Activated naive CD4-positive, alpha-beta T cell treated with anti-CD3 and anti-CD28 coated beads, Interleukin-2, amount 10 ng/mL, durations not matched to agents 7 days and 5 days (primary cell): ENCODE data around the gene KLHDC7B.

Experiments used
- CTCF ChIA-PET: fragments of 350-600 bp; sonication (Branson Sonifier 250); formaldehyde crosslinking; loops from one replicate; lab custom pipeline; 2021; ENCODE audit warnings: antibody characterized with exemption; lab: Charles Lee
- DNase-seq: peaks from one replicate; pipeline ENCODE4 v3.0.0-alpha.2; 2020
- H3K27ac Mint-ChIP-seq: one replicate; pipeline ENCODE4 v1.8.0; 2021; ENCODE audit warnings: mild to moderate bottlenecking, moderate library complexity, mixed read lengths
- H3K27me3 Mint-ChIP-seq: one replicate; pipeline ENCODE4 v1.8.0; 2021; ENCODE audit warnings: mild to moderate bottlenecking, mixed read lengths
- H3K36me3 Mint-ChIP-seq: one replicate; pipeline ENCODE4 v1.8.0; 2021; ENCODE audit warnings: mixed read lengths
- H3K4me1 Mint-ChIP-seq: one replicate; pipeline ENCODE4 v1.8.0; 2021; ENCODE audit warnings: mixed read lengths
- H3K4me3 Mint-ChIP-seq: one replicate; pipeline ENCODE4 v1.8.0; 2021; ENCODE audit warnings: mild to moderate bottlenecking, moderate library complexity, mixed read lengths
- H3K9me3 Mint-ChIP-seq: one replicate; pipeline ENCODE4 v1.8.0; 2021; ENCODE audit warnings: mixed read lengths

Gene KLHDC7B

DNA sequence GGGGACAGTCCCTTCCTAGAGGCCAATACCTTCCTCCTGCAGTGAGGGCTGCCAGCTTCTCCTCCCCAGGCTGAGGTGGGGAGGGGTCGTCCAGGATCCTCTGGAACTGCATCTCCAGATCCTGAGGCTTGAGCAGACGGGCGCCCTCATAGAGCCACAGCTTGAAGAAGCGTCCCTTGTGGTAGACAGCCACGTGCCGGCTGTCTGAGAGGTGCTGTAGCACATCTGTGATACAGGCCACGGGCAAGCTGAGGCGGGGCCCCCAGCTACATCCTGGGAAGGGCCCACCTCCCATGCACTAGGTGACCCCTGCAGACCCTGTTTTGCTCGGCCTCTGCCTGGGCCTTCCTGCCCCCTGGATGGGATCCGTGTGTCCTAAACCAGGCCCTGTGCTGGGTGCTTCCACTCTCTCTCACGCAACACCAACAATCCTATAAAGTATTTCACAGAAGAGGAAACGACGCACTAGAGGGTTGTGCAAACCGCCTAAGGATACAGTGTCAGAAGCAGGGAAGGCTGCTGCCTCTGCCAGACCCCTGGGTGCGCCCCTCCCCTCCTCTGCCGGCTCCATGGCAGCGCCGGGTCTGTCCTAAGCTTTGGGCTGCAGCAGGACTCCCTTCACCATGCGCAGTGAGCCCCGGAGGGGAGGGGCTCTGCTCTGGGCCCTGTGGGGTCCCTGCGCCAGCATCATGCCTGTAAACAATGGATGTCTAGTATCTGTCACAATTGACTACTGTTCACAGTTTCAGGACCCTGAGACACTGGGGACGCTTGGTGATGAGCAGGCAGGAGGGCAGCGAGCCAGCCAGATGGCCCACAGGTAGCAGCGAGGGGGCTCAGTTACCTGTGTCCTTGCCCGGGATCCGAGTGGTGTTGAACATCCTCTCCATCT, 28.0 kb downstream of the KLHDC7B start:
- H3K36me3 Mint-ChIP-seq, result peaks cover 22% of the 10 kb centered on the region
- H3K27me3 Mint-ChIP-seq, result no peaks in the 10 kb centered on the region
- CTCF ChIA-PET, result interaction anchor here (1.9 kb wide), 1 partner anchor 11 kb away, joined by 9 read pairs; the partner anchor contains the start of gene SYCE3
- H3K9me3 Mint-ChIP-seq, result no peaks in the 10 kb centered on the region
- no peak for DNase-seq
- no peak overlapping the region for H3K4me3 Mint-ChIP-seq
- H3K4me1 Mint-ChIP-seq, result peaks cover 17% of the 10 kb centered on the region
- H3K27ac Mint-ChIP-seq, result peak overlapping the region; percentile 24

DNA sequence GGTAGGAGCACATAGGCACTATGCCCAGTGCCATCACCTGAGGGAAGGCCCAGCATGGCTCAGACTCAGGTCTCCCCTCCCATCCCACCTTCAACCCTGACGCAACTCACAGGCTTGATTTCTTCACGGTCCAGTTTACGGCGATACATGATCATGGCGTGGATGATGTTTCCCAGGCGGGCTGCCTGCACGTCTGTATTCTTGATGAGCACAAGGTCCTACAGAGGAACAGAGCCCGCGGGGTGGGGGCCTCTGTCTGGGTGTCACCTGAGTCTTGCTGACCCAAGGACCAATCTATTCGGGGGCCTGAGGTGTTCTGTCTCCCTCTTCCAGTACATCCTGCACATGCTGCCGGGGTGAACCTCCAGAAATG, 28.7 kb downstream of the KLHDC7B start:
- CTCF ChIA-PET, result interaction anchor here (3.5 kb wide), 1 partner anchor 11 kb away, joined by 10 read pairs; the partner anchor contains the start of gene SYCE3
- no peak for DNase-seq
- H3K4me1 Mint-ChIP-seq, result peaks cover 17% of the 10 kb centered on the region
- H3K27ac Mint-ChIP-seq, result no peak overlapping the region
- no peaks in the 10 kb centered on the region for H3K27me3 Mint-ChIP-seq
- H3K36me3 Mint-ChIP-seq, result peaks cover 21% of the 10 kb centered on the region
- H3K4me3 Mint-ChIP-seq, result no peak overlapping the region
- H3K9me3 Mint-ChIP-seq, result no peaks in the 10 kb centered on the region

DNA sequence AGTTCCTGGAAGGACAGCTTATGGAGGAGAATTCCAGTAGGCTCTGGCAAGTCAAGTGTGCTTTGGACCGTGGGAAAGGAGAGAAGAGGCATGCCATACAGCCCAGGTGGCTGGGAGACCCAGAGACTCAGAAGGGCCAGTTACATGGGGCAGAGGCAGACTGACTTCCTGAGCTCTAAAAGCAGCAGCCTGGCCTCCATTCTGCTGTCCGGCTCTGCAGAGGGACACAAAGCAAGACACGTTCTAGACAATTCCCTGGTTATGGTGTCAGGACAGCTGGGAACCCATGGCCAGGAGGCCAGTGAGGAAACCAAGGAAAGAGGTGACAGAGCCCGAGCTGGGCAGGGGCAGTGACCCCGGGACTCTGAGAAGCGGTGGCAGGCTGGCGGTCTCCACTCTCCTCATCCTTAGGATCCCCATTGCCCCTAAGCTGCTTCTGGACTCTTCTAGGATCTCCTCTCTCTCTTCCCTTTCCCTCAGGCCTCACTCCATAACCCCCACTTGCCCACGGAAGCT, 29.8 kb downstream of the KLHDC7B start:
- Mint-ChIP-seq H3K27me3 (no peaks in the 10 kb centered on the region), H3K27ac (no peak overlapping the region), H3K4me1 (peaks cover 26% of the 10 kb centered on the region), H3K36me3 (peaks cover 24% of the 10 kb centered on the region), H3K9me3 (no peaks in the 10 kb centered on the region), H3K4me3 (no peak overlapping the region)
- CTCF ChIA-PET, result interaction anchor here (0.8 to 3.5 kb wide), 3 partner anchors 12 to 46 kb away, joined by 3 to 10 read pairs (median 6); partner anchors contain the start of gene SYCE3
- DNase-seq, result no peak

DNA sequence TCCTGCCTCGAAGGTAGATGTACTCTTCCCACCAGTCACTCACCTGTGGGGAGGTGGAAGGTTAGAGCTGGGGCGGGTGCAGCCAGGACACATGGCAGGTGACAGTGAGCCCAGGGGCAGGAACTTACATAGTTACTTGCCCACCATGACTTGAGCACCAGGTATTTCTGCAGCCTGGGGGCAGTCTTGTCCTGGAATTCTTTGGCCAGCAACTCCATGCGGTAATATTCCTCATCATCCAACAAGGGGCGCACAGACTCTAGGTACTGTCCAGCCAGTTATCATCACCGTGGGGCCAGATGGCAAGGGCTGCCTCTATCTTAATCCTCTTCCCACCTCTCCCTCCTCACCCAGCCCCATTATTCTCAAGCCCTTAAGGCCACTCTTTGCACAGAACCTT, 30.4 kb downstream of the KLHDC7B start:
- Mint-ChIP-seq H3K9me3 (no peaks in the 10 kb centered on the region), H3K27ac (no peak overlapping the region), H3K4me1 (peaks cover 30% of the 10 kb centered on the region), H3K4me3 (no peak overlapping the region), H3K36me3 (peaks cover 20% of the 10 kb centered on the region), H3K27me3 (no peaks in the 10 kb centered on the region)
- no peak for DNase-seq
- CTCF ChIA-PET, result interaction anchor here (0.6 to 3.5 kb wide), 4 partner anchors 13 to 253 kb away, joined by 3 to 10 read pairs (median 5); partner anchors contain the start of gene SYCE3

DNA sequence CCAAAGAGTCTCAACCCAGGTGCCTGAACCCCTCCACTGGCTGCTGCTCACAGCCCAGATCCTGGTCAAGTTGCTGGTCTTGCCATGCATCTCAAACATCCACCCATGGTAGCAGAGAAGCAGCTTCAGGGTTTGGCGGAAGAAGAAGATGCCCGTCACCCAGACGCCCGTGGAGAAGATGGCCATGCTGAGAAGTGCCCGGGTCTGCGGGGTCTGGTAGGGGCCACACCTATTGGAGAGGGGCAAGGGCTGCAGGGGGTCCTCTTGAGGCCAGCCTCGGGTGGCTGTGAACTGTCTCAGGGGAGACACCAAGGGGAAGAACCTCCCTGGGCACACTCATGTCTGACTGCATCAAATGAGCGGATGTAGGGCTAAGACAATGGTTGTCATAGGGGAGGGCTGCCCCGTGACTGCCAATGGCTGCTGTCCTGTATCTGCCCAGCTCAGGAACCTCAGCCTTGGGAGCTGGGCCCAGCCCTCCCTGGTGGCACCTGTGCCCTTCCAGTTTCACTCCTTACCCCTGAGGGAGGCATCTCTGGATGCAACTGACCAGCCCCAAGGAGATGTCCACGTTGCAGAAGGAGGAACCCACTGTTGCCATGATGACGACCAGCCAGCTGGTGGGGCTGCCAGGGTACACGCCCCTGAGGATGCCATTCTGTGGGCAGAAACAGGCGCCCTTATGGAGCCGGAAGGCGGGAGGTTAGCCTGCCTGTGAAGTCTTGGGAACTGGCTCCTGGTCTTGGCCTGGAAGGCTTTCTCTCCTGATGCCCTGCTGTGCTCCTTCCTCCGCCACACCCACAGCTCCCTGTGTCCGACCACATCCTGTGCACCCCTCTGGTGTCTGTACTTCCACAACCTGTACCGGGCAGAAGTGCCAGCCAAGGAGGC, 31.4 kb downstream of the KLHDC7B start:
- Mint-ChIP-seq H3K4me3 (peak overlapping the region; percentile 44), H3K27me3 (no peaks in the 10 kb centered on the region), H3K36me3 (peaks cover 25% of the 10 kb centered on the region), H3K4me1 (peaks cover 39% of the 10 kb centered on the region), H3K9me3 (no peaks in the 10 kb centered on the region), H3K27ac (peak overlapping the region; percentile 76)
- CTCF ChIA-PET, result interaction anchor here (0.6 to 3.5 kb wide), 3 partner anchors 14 to 254 kb away, joined by 4 to 10 read pairs (median 6); partner anchors contain the start of gene SYCE3
- peak; percentile 44 for DNase-seq

DNA sequence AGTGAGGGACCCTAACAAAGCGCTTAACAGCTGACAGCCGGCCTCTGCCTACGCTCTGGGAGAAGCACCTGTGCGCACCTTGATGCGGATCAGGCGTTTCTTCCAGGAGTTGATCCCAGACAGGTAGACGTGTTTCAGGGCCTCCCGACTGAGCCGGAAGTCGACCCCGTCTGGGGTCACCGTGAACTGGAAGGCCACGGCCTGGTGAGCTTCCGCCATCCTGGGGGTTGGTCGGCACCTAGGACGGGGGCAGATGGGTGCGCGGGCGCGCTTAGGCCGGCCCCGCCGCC, 31.9 kb downstream of the KLHDC7B start:
- Mint-ChIP-seq H3K4me3 (peak overlapping the region; percentile 44), H3K27ac (peak overlapping the region; percentile 76), H3K4me1 (peaks cover 39% of the 10 kb centered on the region), H3K36me3 (peaks cover 25% of the 10 kb centered on the region), H3K27me3 (no peaks in the 10 kb centered on the region), H3K9me3 (no peaks in the 10 kb centered on the region)
- DNase-seq, result no peak
- CTCF ChIA-PET, result interaction anchor here (2.0 to 3.5 kb wide), 2 partner anchors 15 to 43 kb away, joined by 6 to 10 read pairs; partner anchors contain the start of gene SYCE3

DNA sequence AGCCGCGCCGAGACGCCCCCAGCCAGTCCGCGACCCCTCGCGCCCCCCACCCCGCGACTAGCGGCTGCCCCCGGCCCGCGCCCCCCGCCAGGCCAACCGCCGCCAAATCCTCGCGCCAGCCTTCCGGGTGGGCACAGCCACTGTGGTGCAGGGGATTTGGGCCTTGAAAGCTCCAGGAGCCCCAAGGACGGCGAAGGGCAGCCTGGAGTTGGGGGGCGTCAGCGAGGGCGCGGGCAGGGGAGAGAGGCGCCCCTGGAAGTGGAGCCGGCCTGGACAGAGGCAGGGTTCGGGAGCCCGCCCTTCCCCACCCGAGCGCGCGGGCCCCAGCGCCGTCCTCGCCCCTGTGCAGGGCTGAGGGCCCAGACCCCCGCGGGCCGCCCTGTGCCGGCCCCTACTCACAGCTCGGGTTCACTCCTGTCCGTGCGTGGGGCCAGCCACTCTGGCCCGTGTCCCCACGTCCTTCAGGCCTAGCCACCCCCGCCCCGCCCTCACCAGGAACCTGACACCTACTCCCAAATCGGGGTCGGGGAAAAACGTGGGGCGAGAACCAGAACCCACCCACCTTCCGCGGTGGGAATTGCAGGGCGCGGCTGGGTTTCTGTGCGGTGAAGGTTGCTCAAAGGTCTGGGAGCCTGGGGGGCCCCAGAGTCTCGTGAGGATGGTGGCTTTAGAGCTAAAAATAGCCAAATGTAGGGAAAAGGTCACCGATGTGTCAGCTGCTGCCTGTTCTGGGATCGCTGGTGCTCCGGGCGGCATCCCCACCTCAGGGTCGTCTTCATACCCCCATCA, 32.5 kb downstream of the KLHDC7B start, which contains the start of gene CPT1B:
Gene CPT1B, minus strand, starts transcription at position 441 of the 789 bp plus-strand sequence. CDS start 512 bp downstream, outside the sequence.
- Mint-ChIP-seq H3K36me3 (peaks cover 25% of the 10 kb centered on the region), H3K9me3 (no peaks in the 10 kb centered on the region), H3K4me3 (peak within 1 kb of the TSS; percentile 44), H3K27me3 (no peaks in the 10 kb centered on the region), H3K4me1 (peaks cover 39% of the 10 kb centered on the region), H3K27ac (peak within 1 kb of the TSS; percentile 76)
- CTCF ChIA-PET, result interaction anchor here (1.1 kb wide), 1 partner anchor 15 kb away, joined by 3 read pairs; the partner anchor contains the start of gene SYCE3
- DNase-seq, result no peak

DNA sequence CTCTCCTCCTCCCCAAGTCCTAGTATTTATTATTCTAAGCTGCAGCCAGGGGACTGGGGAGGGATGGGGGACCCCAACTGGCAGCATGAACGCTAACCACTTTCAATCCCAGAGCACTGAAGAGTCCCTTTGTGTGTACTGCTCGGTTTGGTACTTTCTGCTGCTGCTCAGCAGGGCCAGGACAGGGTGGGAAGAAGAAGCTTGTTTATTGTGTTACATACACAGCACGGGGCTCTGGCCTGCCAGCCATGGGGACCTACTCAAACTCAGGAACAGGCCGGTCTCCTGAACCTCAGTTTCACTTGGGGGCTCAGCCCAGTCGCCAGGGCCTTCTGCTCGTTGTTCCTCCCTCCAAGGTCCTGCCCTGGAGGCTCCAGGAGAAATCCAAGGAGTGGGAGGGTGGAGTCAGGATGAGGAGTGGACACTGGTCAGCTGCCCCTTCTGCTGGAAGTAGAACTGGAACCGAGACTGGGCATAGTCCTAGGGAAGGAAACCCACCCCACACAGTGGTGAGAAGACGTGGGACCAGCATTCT, 33.1 kb downstream of the KLHDC7B start:
- Mint-ChIP-seq H3K36me3 (peaks cover 25% of the 10 kb centered on the region), H3K9me3 (no peaks in the 10 kb centered on the region), H3K27me3 (no peaks in the 10 kb centered on the region), H3K4me3 (no peak overlapping the region), H3K27ac (peak overlapping the region; percentile 68), H3K4me1 (peaks cover 45% of the 10 kb centered on the region)
- DNase-seq, result no peak
- CTCF ChIA-PET, result interaction anchor here (1.1 kb wide), 1 partner anchor 16 kb away, joined by 3 read pairs; the partner anchor contains the start of gene SYCE3

DNA sequence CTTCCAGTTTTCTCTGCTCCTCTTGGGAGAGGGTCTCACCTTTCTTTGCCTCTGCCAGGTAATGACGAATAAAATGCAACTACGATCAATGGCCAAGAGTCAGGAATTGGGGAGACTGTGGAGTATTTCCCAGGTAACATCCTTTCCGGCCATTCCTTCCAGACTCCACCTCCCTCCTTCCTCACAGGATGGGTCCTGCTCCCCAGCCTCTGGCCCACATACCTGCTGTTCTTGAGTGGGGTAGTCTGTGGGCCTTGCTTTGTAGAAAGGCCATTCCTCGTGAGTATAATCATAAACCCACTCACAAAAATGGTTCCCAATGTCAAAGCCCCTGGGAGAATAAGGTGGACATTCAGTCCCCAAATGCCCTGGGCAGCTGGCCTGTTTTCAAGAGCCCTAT, 34.1 kb downstream of the KLHDC7B start:
- DNase-seq, result no peak
- no peak overlapping the region for H3K4me3 Mint-ChIP-seq
- no peaks in the 10 kb centered on the region for H3K9me3 Mint-ChIP-seq
- peaks cover 22% of the 10 kb centered on the region for H3K36me3 Mint-ChIP-seq
- H3K27ac Mint-ChIP-seq, result peak overlapping the region; percentile 74
- no peaks in the 10 kb centered on the region for H3K27me3 Mint-ChIP-seq
- CTCF ChIA-PET, result no interaction called here
- H3K4me1 Mint-ChIP-seq, result peaks cover 48% of the 10 kb centered on the region

DNA sequence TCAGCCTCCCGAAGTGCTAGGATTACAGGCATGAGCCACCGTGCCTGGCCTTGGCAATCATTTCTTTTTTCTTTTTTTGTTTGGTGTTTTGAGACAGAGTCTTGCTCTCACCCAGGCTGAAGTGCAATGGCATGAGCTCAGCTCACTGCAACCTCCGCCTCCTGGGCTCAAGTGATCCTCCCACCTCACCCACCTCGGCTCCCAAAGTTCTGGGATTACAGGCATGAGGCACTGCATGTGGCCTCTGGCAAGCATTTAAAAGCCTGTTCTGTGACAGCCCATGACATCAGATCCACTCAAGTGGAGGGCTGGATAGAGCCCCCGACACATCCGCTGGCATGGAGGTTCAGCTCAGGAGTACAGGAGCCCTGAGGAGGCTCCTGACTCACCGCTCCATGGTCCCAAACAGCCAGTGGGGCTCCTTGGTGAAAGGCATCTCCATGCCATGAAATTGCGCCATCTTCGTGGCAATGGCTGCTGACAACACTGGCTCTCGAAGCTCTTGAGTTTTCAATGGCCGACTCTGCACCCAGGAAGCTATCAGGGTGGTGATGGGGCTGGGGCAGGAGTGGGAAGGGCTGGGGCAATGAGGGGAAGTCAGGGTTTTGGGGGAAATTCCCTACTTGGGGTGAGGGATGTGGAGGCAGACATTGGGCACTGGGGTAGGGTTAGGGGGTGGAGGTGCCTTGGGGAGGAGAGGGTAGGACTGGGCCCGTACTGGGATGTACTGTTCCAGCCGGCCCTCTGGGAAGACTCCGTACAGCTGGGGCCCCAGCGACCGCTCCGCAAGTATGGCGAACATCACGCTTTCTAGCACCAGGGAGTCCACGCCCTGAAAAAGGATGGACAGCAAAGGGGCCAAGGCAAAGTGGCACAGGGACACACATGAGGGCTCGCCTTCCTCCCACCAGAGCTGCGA, 35.6 kb downstream of the KLHDC7B start:
- DNase-seq, result no peak
- Mint-ChIP-seq H3K27ac (peak overlapping the region; percentile 96), H3K4me3 (peak overlapping the region; percentile 84), H3K27me3 (no peaks in the 10 kb centered on the region), H3K36me3 (peaks cover 22% of the 10 kb centered on the region), H3K9me3 (no peaks in the 10 kb centered on the region), H3K4me1 (peaks cover 48% of the 10 kb centered on the region)
- CTCF ChIA-PET, result interaction anchor here (0.6 to 1.2 kb wide), 2 partner anchors 16 to 52 kb away, joined by 3 read pairs; no protein-coding TSS in a partner anchor

DNA sequence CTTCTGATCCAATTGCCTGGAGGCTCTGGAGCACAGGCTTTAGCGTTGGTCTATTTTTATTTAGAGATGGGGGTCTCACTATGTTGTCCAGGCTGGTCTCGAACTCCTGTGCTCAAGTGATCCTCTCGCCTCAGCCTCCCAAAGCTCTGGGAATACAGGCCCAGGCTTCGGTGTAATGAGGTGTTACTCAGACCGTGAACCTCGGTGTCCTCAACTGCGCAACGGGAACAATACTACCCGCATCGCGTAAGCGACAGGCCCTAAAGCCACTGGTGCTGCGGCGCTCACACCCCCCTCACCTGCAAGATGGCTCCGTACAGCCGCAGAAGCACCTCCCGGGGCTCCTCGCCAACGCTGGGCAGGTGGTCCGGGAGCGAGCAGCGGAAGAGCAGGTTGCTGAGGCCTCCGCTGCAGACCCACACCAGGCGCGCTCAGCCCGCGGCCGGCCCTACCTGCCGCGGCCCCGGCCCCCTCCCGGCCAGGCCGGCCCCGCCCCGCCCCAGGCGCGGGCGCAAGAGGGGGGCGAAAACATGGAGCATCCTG, 36.3 kb downstream of the KLHDC7B start:
- H3K27ac Mint-ChIP-seq, result peak overlapping the region; percentile 96
- DNase-seq, result no peak
- peaks cover 22% of the 10 kb centered on the region for H3K36me3 Mint-ChIP-seq
- CTCF ChIA-PET, result interaction anchor here (0.6 to 1.2 kb wide), 2 partner anchors 17 to 57 kb away, joined by 3 read pairs; partner anchors contain the start of gene SCO2
- H3K4me1 Mint-ChIP-seq, result peaks cover 42% of the 10 kb centered on the region
- H3K27me3 Mint-ChIP-seq, result no peaks in the 10 kb centered on the region
- peak overlapping the region; percentile 84 for H3K4me3 Mint-ChIP-seq
- H3K9me3 Mint-ChIP-seq, result no peaks in the 10 kb centered on the region
